GM10266 (cell line): Measurements from ENCODE around the gene LGR4.

Experiments used
- DNase-seq: peaks from one replicate; pipeline ENCODE4 v3.0.0; 2012; ENCODE audit errors: extremely low spot score
- CTCF ChIP-seq: IDR thresholded peaks from 2 replicates; pipeline ENCODE4 v1.5.1; 2012; ENCODE audit warnings: mild to moderate bottlenecking, low read depth; ENCODE audit not compliant: control insufficient read depth, insufficient read depth; ENCODE audit errors: missing control alignments

Gene LGR4

GRCh38 chr11:27401833-27402316, 70.7 kb downstream of the LGR4 start:
- no peak for DNase-seq
- no peak for TF ChIP-seq CTCF

DNA sequence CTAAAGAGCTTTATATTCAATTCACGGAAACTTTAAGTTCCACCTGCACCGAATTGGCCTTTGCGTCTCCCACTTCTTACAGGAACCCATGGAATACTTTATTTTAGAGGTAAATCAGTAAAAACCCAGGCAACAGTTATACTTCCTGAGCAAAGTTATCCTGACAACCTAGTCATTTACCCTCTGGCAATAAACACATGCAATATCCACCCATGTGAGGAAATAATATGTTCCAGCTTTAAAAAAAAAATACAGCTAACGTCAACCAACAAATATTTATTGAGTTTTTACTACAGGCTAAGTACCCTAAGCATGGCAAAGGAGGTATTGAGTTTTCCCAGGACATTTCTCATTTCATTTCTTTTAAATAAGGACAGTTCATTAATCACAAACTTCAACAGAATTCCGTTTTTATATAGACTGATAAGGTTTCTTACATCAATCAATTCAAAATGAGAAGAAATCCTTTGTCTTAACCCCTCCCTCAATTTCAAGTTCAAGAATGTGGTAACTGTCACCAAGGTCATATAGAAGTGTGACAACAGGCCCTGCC, 71.2 kb downstream of the LGR4 start:
- TF ChIP-seq CTCF: no peak

DNA sequence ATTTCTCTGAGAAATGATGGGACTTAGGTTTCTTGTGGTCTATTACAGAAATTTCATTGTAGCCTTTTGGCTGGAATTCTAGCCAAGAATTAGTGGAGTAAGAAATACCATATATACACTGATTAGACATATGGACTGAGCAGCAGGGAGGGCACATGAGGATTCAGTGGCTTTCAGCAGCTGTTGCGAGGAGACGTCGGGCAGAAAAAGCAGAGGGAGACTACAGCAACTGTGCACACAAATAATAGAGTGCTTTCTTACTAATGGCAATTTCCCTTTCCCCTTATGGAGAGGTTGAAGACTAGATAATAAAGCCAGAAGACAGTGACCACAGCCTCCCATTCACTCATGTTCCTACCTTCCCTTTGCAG, 74.2 kb downstream of the LGR4 start:
- no peak for TF ChIP-seq CTCF
- DNase-seq: no peak

More for the DNA sequence above, 71.2 kb downstream of the LGR4 start:
- DNase-seq: no peak

DNA sequence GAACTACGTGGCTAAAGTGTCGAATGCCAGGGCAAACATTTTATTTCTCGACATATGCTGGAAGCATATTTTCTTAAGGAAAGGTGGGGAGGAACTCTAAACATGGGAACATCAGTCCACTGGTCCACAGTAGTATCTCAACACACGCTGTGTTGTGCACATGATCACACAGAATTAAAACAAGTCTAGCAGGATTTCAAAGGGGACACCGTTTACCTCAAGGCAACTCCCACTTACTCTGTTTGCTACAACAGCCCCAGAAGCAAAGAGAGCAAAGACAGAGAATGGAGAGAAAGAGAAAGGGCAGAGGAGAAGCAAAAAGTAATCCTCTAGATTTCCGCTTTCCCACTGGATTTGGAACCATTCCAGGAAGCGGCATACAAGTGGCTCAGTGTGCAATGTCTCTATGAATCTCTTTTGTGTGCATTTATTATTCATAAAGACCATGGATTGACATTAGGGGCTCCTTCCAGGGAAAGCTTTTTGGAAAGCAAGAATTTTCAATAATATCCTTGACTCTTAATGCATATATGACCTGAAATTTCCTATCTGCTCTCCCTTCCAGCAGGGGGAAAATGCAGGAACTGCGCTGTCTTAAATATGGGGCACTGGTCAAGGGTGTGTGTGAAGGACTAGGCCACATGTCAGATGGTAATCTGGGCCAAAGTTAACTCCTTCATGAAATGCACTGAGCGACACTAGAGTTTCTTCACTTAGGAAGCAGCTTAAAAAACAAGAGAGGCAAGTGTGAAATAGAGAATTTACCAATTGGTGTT, 74.8 kb downstream of the LGR4 start:
- no peak for TF ChIP-seq CTCF
- DNase-seq: no peak

- DNase-seq: no peak
- no peak for TF ChIP-seq CTCF
Measured at GRCh38 chr11:27396259-27396839, 76.2 kb downstream of the LGR4 start.

DNA sequence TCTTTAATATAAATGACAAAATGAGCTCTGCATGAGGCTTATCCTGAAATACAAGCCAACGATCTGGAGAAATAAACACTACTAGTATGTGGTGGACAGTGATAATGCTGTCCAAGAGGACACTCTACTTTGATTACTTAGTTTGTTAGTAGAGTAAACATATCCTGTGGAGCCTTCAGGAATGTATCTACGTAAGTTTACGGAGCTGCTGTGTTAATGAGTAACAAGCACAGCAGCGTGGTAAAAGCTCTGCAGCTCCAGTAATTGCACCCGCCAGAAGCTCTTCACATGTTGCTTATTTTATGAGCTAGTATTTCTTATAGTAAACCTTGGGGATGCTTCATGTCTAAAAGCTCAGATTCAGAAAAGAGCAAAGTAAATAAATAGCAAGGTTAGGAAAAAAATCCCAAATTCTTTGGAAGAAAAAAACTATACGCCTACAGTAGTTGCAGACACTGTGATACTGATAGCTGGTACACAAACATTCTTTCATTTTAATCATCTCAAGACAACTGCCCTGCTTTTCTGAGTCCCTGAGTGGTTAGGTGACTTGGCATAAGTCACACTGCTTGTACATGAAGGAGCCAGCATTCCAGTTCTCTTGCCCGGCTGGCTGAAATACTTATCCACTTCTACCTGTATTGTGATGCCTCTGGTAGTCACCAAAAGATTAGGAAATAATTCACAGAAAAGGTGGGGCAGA, 76.9 kb downstream of the LGR4 start:
- DNase-seq: no peak
- TF ChIP-seq CTCF: no peak
